OCI-LY7 (cell line): Measurements from ENCODE around the gene CCDC91. TPM values are rescaled to one million over a fixed set of nuclear protein-coding genes. Genes with fewer than 3 reads are reported as not detected.

Experiments used
- BruUV-seq: library from RNA; stranded (reverse); fragments of 400-500 nt; replicated peaks from 2 replicates; lab custom pipeline; 2021; lab: Mats Ljungman, UMichigan
- CTCF ChIA-PET: fragments of 300-600 bp; sonication (Branson Sonifier 250); formaldehyde crosslinking; loops from one replicate; lab custom pipeline; 2022; ENCODE audit warnings: antibody characterized with exemption; ENCODE audit not compliant: unreplicated experiment; lab: Charles Lee
- POLR2A ChIA-PET: fragments of 300-600 bp; sonication (Branson Sonifier 250); formaldehyde crosslinking; loops from one replicate; lab custom pipeline; 2022; ENCODE audit warnings: antibody characterized with exemption; lab: Charles Lee
- DNase-seq: peaks from one replicate; pipeline ENCODE4 v3.0.0-alpha.2; 2015; ENCODE audit warnings: low spot score
- H2AFZ ChIP-seq: fragments of 200-600 bp; sonication (generic), shearing (Covaris generic); 2 replicates; pipeline ENCODE4 v1.6.1; 2014; ENCODE audit warnings: mild to moderate bottlenecking, antibody characterized with exemption, low read length, moderate library complexity
- H3K27ac ChIP-seq: fragments of 200-600 bp; sonication (generic); 2 replicates; pipeline ENCODE4 v1.5.1; 2014; ENCODE audit warnings: mixed run types, low read depth, mild to moderate bottlenecking, moderate library complexity, low read length, inconsistent platforms; ENCODE audit not compliant: poor library complexity, severe bottlenecking
- H3K36me3 ChIP-seq: fragments of 200-600 bp; sonication (generic); 2 replicates; pipeline ENCODE4 v1.6.1; 2014; ENCODE audit warnings: mild to moderate bottlenecking, antibody characterized with exemption, low read length, moderate library complexity, mixed read lengths; ENCODE audit not compliant: insufficient read depth
- H3K4me1 ChIP-seq: fragments of 200-600 bp; sonication (generic); 2 replicates; pipeline ENCODE4 v1.5.1; 2014; ENCODE audit warnings: mild to moderate bottlenecking, low read length; ENCODE audit not compliant: insufficient read depth, poor library complexity, severe bottlenecking
- H3K4me2 ChIP-seq: fragments of 200-600 bp; sonication (generic); 2 replicates; pipeline ENCODE4 v1.6.1; 2014; ENCODE audit warnings: mild to moderate bottlenecking, low read length
- H3K4me3 ChIP-seq: fragments of 200-600 bp; sonication (generic); 2 replicates; pipeline ENCODE4 v1.5.1; 2014; ENCODE audit warnings: mild to moderate bottlenecking, low read depth, low read length; ENCODE audit not compliant: poor library complexity, severe bottlenecking
- H3K79me2 ChIP-seq: fragments of 200-600 bp; sonication (generic); 2 replicates; pipeline ENCODE4 v1.6.1; 2016; ENCODE audit warnings: low read depth, mild to moderate bottlenecking, low read length, moderate library complexity, mixed read lengths; ENCODE audit not compliant: insufficient read depth
- H3K9me2 ChIP-seq: fragments of 200-600 bp; sonication (generic); 2 replicates; pipeline ENCODE4 v1.6.1; 2016; ENCODE audit warnings: mild to moderate bottlenecking, low read length, mixed read lengths; ENCODE audit not compliant: insufficient read depth
- H3K9me3 ChIP-seq: fragments of 200-600 bp; sonication (generic); 2 replicates; pipeline ENCODE4 v1.6.1; 2014; ENCODE audit warnings: mild to moderate bottlenecking, mixed run types, low read length, mixed read lengths
- H4K20me1 ChIP-seq: fragments of 200-600 bp; sonication (generic); 2 replicates; pipeline ENCODE4 v1.6.1; 2014; ENCODE audit warnings: mild to moderate bottlenecking, antibody characterized with exemption, low read length, moderate library complexity, mixed read lengths; ENCODE audit not compliant: insufficient read depth
- CTCF ChIP-seq: fragments of 200-600 bp; sonication (generic); conservative IDR thresholded peaks from 2 replicates; pipeline ENCODE4 v1.5.1; 2014; ENCODE audit warnings: mild to moderate bottlenecking, antibody characterized with exemption, low read length, moderate library complexity, mixed read lengths
- EZH2phosphoT487 ChIP-seq: fragments of 200-600 bp; sonication (generic); IDR thresholded peaks from 2 replicates; pipeline ENCODE4 v1.6.1; 2018; ENCODE audit warnings: low read depth, borderline replicate concordance, mild to moderate bottlenecking, mixed run types, antibody characterized with exemption, low read length, moderate library complexity, mixed read lengths
- intact Hi-C: fragments of 100-400 bp; cut with micrococcal nuclease; formaldehyde crosslinking; loops from one replicate; pipeline ENCODE4 v1.10.0; 2022; ENCODE audit not compliant: unreplicated experiment
- total RNA-seq, 2 experiments: library from RNA; depleted of rRNA in 1 of 2; stranded (reverse); fragments of >200 nt in 1 of 2; shearing (Covaris generic) in 1 of 2; gene quantifications; 2 replicates each; pipeline ENCODE4 v1.2.3, GENCODE V29; 2014 to 2022

CCDC91 gene
- total RNA-seq, 2 experiments from 2014 or later = 15.8 to 23.8 TPM

GRCh38 chr12:28442101-28442500 lies 251.8 kb downstream of the CCDC91 start:
- H3K4me3 ChIP-seq = no peak overlapping the region
- H3K9me3 ChIP-seq = no peaks in the 10 kb centered on the region
- H3K4me1 ChIP-seq = no peaks in the 10 kb centered on the region
- H3K4me2 ChIP-seq = no peak overlapping the region
- H3K36me3 ChIP-seq = no peaks in the 10 kb centered on the region
- no peak for DNase-seq
- ChIA-PET POLR2A (no interaction called here), CTCF (no interaction called here)
- BruUV-seq = no TSS peak
- intact Hi-C loops = no loop called here
- H3K79me2 ChIP-seq = no peaks in the 10 kb centered on the region
- no peak overlapping the region for H2AFZ ChIP-seq
- no peaks in the 10 kb centered on the region for H4K20me1 ChIP-seq
- no peaks in the 10 kb centered on the region for H3K9me2 ChIP-seq
- H3K27ac ChIP-seq = no peak overlapping the region
- TF ChIP-seq CTCF (no peak), EZH2phosphoT487 (no peak)

GRCh38 chr12:28443337-28443736 lies 253.1 kb downstream of the CCDC91 start:
- H3K9me3 ChIP-seq = no peaks in the 10 kb centered on the region
- intact Hi-C loops = no loop called here
- no peaks in the 10 kb centered on the region for H3K4me1 ChIP-seq
- TF ChIP-seq EZH2phosphoT487 (no peak), CTCF (no peak)
- no TSS peak for BruUV-seq
- H3K27ac ChIP-seq = no peak overlapping the region
- H2AFZ ChIP-seq = no peak overlapping the region
- POLR2A ChIA-PET = no interaction called here
- H3K4me2 ChIP-seq = no peak overlapping the region
- no peak for DNase-seq
- H3K79me2 ChIP-seq = no peaks in the 10 kb centered on the region
- no peaks in the 10 kb centered on the region for H3K9me2 ChIP-seq
- H4K20me1 ChIP-seq = no peaks in the 10 kb centered on the region
- H3K36me3 ChIP-seq = no peaks in the 10 kb centered on the region
- CTCF ChIA-PET = no interaction called here
- no peak overlapping the region for H3K4me3 ChIP-seq

- intact Hi-C loops = no loop called here
These were observed 255.8 kb downstream of the CCDC91 start for GRCh38 chr12:28446031-28446430.

More at GRCh38 chr12:28446031-28446430, 255.8 kb downstream of the CCDC91 start:
- Histone ChIP-seq H3K4me3 (no peak overlapping the region), H2AFZ (no peak overlapping the region), H3K36me3 (no peaks in the 10 kb centered on the region), H3K4me1 (no peaks in the 10 kb centered on the region), H3K9me3 (no peaks in the 10 kb centered on the region), H3K9me2 (no peaks in the 10 kb centered on the region), H4K20me1 (no peaks in the 10 kb centered on the region), H3K79me2 (no peaks in the 10 kb centered on the region), H3K4me2 (no peak overlapping the region), H3K27ac (no peak overlapping the region)
- POLR2A ChIA-PET = no interaction called here
- TF ChIP-seq CTCF = no peak
- no peak for TF ChIP-seq EZH2phosphoT487
- no TSS peak for BruUV-seq
- no peak for DNase-seq
- CTCF ChIA-PET = no interaction called here
